Liver (tissue), 9 donors: ENCODE measurements around the gene POTEH. TPM values are rescaled to one million over a fixed set of nuclear protein-coding genes. Genes with fewer than 3 reads are reported as not detected.
"Not testable (repeated sequence)": the region's sequence is repeated elsewhere in the genome, so short reads cannot be mapped to it uniquely, and the experiment has no call there.

ENCODE experiments used
- DNase-seq: peaks from one replicate; pipeline ENCODE4 v3.0.0-alpha.2; 2017; ENCODE audit warnings: low spot score
- H3K27ac ChIP-seq, 2 donors: one replicate each; pipeline ENCODE4 v1.7.0; 2013; ENCODE audit warnings: inconsistent platforms in 2 of 2, low read length in 2 of 2, control low read depth in 1 of 2, low read depth in 1 of 2, mild to moderate bottlenecking in 1 of 2
- H3K27me3 ChIP-seq, 4 donors: one replicate each; pipeline versions ENCODE4 v1.6.1 to v1.7.0; 2013; ENCODE audit warnings: low read length in 3 of 4, inconsistent platforms in 1 of 4, mild to moderate bottlenecking in 1 of 4, moderate library complexity in 1 of 4; ENCODE audit not compliant: control insufficient read depth in 4 of 4, insufficient read depth in 4 of 4
- H3K36me3 ChIP-seq, 4 donors: one replicate each; pipeline versions ENCODE4 v1.6.1 to v1.7.0; 2013; ENCODE audit warnings: low read length in 3 of 4, mild to moderate bottlenecking in 3 of 4, low read depth in 1 of 4, moderate library complexity in 1 of 4; ENCODE audit not compliant: control insufficient read depth in 4 of 4, insufficient read depth in 3 of 4
- H3K4me1 ChIP-seq, 4 donors: one replicate each; pipeline versions ENCODE4 v1.6.1 to v1.7.0; 2013; ENCODE audit warnings: low read length in 3 of 4, mild to moderate bottlenecking in 3 of 4, moderate library complexity in 1 of 4; ENCODE audit not compliant: control insufficient read depth in 4 of 4, insufficient read depth in 4 of 4
- H3K4me3 ChIP-seq, 3 donors: one replicate each; pipeline versions ENCODE4 v1.6.1 to v1.7.0; 2013; ENCODE audit warnings: low read length in 3 of 3, control low read depth in 1 of 3, low read depth in 1 of 3, mild to moderate bottlenecking in 1 of 3
- H3K9ac ChIP-seq, 2 donors: one replicate each; pipeline ENCODE4 v1.7.0; 2013; ENCODE audit warnings: low read length in 2 of 2, mild to moderate bottlenecking in 2 of 2, moderate library complexity in 2 of 2, control low read depth in 1 of 2, low read depth in 1 of 2
- H3K9me3 ChIP-seq, 4 donors: one replicate each; pipeline versions ENCODE4 v1.6.1 to v1.7.0; 2013; ENCODE audit warnings: low read length in 3 of 4; ENCODE audit not compliant: control insufficient read depth in 4 of 4
- WGBS: extraction: QIAGEN DNeasy Blood & Tissue Kit; methylation state at CpG from one replicate; pipeline ENCODE4 v1.1.7; 2013; 5-methylcytosine and 5-hydroxymethylcytosine counted together
- polyA plus RNA-seq, 2 donors: library from polyadenylated mRNA; stranded (reverse) in 1 of 2; unstranded in 1 of 2; fragments of 200-250 nt in 1 of 2; fragments of >200 nt in 1 of 2; fragmentation: Nextera tagmentation in 1 of 2; extraction: Ambion mirVana in 1 of 2; gene quantifications; one replicate each; pipeline versions ENCODE4 v1.2.1 to v1.2.3, GENCODE V29; 2013 to 2015
- total RNA-seq, 2 donors: library from RNA; depleted of rRNA; stranded (reverse); fragments of >200 nt; gene quantifications; one replicate each; pipeline ENCODE4 v1.2.3, GENCODE V29; 2014
- donor health status: healthy.
- donor health status: healthy.
- donor health status: healthy.
- donor health status: healthy.
- donor health status: healthy.

Gene POTEH
- total and polyA plus RNA-seq, 4 donors = not detected

- 24% methylated on average over 1 of the region's 2 CpGs for WGBS
- H3K27me3 ChIP-seq, H3K4me3 ChIP-seq, H3K27ac ChIP-seq, H3K9ac ChIP-seq, H3K4me1 ChIP-seq, H3K36me3 ChIP-seq, DNase-seq, H3K9me3 ChIP-seq: not testable (repeated sequence)
Measured at GRCh38 chr22:15714125-15714524, 24.3 kb downstream of the POTEH start.

GRCh38 chr22:15721884-15722283, 32.1 kb downstream of the POTEH start:
- not testable (repeated sequence) for H3K36me3 ChIP-seq, H3K4me1 ChIP-seq, DNase-seq, H3K27me3 ChIP-seq, H3K4me3 ChIP-seq, H3K9me3 ChIP-seq, H3K27ac ChIP-seq, H3K9ac ChIP-seq
- WGBS = 76% methylated on average over 7 of the region's 18 CpGs

GRCh38 chr22:15729209-15729917, 39.5 kb downstream of the POTEH start:
- H3K27ac ChIP-seq, H3K36me3 ChIP-seq, H3K4me3 ChIP-seq, H3K4me1 ChIP-seq, H3K9me3 ChIP-seq, H3K9ac ChIP-seq, DNase-seq, H3K27me3 ChIP-seq: not testable (repeated sequence)
- WGBS = 63% methylated on average over 8 of the region's 19 CpGs

DNA sequence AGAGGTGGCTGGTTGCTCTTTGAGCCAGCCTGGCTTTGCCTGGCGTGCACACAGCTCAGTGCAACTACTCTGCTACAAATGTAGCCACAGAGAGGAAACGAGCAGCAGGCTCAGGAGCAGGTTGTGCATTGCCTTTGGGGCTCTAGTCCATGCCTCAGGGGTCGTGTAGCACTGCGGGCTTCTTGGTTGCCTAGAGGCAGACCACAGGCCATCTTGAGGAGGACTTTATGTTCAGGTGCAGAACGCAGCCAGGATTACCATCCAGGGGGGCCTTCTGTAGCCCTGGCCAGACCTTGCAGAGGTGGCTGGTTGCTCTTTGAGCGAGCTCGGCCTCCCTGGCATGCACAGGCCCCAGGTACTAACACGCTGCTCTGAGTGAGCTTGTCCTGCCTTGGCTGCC, 41.2 kb downstream of the POTEH start:
- WGBS = no CpG with 5 or more reads among the region's 8 CpGs
- H3K27ac ChIP-seq, H3K4me1 ChIP-seq, DNase-seq, H3K9me3 ChIP-seq, H3K4me3 ChIP-seq, H3K36me3 ChIP-seq, H3K27me3 ChIP-seq, H3K9ac ChIP-seq: not testable (repeated sequence)

DNA sequence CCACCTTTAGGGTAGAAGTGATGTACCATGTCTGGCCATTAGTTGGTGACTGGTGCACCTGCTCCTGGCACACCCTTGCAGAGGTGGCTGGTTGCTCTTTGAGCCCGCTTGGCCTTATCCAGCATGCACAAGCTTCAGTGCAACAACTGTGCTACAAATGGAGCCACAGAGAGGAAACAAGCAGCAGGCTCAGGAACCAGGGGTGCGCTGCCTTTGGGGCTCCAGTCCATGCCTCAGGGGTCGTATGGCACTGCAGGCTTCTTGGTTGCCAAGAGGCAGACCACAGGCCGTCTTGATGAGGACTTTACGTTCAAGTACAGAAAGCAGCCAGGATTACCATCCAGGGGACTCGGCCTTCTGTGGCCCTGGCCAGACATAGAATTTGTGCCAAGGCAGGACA, 44.6 kb downstream of the POTEH start:
- WGBS = 50% methylated on average over 3 of the region's 6 CpGs
- not testable (repeated sequence) for DNase-seq

GRCh38 chr22:15738157-15738908, 48.5 kb downstream of the POTEH start:
- WGBS = 81% methylated on average over 5 of the region's 10 CpGs
- DNase-seq = not testable (repeated sequence)

More for the DNA sequence above, 44.6 kb downstream of the POTEH start:
- H3K27ac ChIP-seq, H3K4me3 ChIP-seq, H3K9ac ChIP-seq, H3K4me1 ChIP-seq, H3K27me3 ChIP-seq, H3K36me3 ChIP-seq, H3K9me3 ChIP-seq: not testable (repeated sequence)

DNA sequence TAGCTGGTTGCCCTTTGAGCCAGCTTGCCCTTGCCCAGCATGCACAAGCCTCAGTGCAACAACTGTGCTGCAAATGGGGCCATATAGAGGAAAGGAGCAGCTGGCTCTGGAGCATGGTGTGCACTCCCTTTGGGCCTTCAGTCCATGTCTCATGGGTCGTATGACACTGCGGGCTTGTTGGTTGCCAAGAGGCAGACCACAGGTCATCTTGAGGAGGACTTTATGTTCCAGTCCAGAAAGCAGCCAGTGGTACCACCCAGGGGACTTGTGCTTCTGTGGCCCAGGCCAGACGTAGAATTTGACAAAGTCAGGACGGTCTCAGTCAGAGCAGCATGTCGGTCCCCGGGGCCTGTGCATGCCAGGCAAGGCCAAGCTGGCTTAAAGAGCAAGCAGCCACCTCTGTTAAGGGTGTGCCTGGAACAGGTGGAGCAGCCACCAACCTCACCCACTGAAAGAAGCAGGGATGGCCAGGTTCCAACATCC, 49.1 kb downstream of the POTEH start:
- not testable (repeated sequence) for H3K9me3 ChIP-seq, H3K36me3 ChIP-seq, H3K27me3 ChIP-seq, H3K4me1 ChIP-seq, DNase-seq, H3K4me3 ChIP-seq, H3K27ac ChIP-seq, H3K9ac ChIP-seq
- 67% methylated on average over 4 of the region's 6 CpGs for WGBS

More at GRCh38 chr22:15738157-15738908, 48.5 kb downstream of the POTEH start:
- H3K36me3 ChIP-seq, H3K9me3 ChIP-seq, H3K27me3 ChIP-seq, H3K4me3 ChIP-seq, H3K4me1 ChIP-seq, H3K27ac ChIP-seq, H3K9ac ChIP-seq: not testable (repeated sequence)

GRCh38 chr22:15747636-15748323, 58.0 kb downstream of the POTEH start:
- not testable (repeated sequence) for H3K4me1 ChIP-seq, H3K4me3 ChIP-seq, H3K36me3 ChIP-seq, DNase-seq, H3K9ac ChIP-seq, H3K27me3 ChIP-seq, H3K9me3 ChIP-seq, H3K27ac ChIP-seq
- WGBS = 75% methylated on average over 13 of the region's 16 CpGs
